ENCODE data around the gene SOD3. TPM values are rescaled to one million over a fixed set of nuclear protein-coding genes. Genes with fewer than 3 reads are reported as not detected.

The SOD3 gene
- total and polyA plus RNA-seq, 4 donors: 2.6 to 8.1 (median 4.6) TPM

- no peak for DNase-seq (ENCODE audit: low spot score)
- H3K4me1 ChIP-seq (ENCODE audit: control insufficient read depth in 4 of 4, insufficient read depth in 4 of 4, low read length in 3 of 4): no peaks in the 10 kb centered on the region
- H3K9ac ChIP-seq (ENCODE audit: low read depth in 1 of 2, low read length in 2 of 2): no peak overlapping the region
- peaks cover 2 to 5% (median 3%) of the 10 kb centered on the region in 4 donors for H3K9me3 ChIP-seq (ENCODE audit: control insufficient read depth in 4 of 4, low read length in 3 of 4)
- no peak overlapping the region for H3K4me3 ChIP-seq (ENCODE audit: low read depth in 1 of 3, low read length in 3 of 3)
- 45% methylated on average over 3 of the region's 3 CpGs for WGBS
- peaks cover 0 to 11% (median 0%) of the 10 kb centered on the region in 4 donors for H3K27me3 ChIP-seq (ENCODE audit: control insufficient read depth in 4 of 4, insufficient read depth in 4 of 4, low read length in 3 of 4)
- no peaks in the 10 kb centered on the region for H3K36me3 ChIP-seq (ENCODE audit: control insufficient read depth in 4 of 4, insufficient read depth in 3 of 4, low read depth in 1 of 4, low read length in 3 of 4)
- H3K27ac ChIP-seq (ENCODE audit: low read depth in 1 of 2, low read length in 2 of 2): no peak overlapping the region
- TF ChIP-seq TAF1 (conservative IDR thresholded peaks at IDR 0.05) (no peak), ATF3 (IDR thresholded peaks at IDR 0.05) (no peak), RXRA (IDR thresholded peaks at IDR 0.05) (no peak), REST (IDR thresholded peaks at IDR 0.05) (no peak), YY1 (IDR thresholded peaks at IDR 0.05) (no peak), FOXA1 (IDR thresholded peaks at IDR 0.05) (no peak), HNF4A (conservative IDR thresholded peaks at IDR 0.05) (no peak), SP1 (IDR thresholded peaks at IDR 0.05) (no peak), FOXA2 (IDR thresholded peaks at IDR 0.05) (no peak), MAX (IDR thresholded peaks at IDR 0.05) (no peak), JUND (IDR thresholded peaks at IDR 0.05) (no peak), NR2F2 (IDR thresholded peaks at IDR 0.05) (no peak), ZBTB33 (IDR thresholded peaks at IDR 0.05) (no peak), HNF4G (IDR thresholded peaks at IDR 0.05) (no peak), EGR1 (IDR thresholded peaks at IDR 0.05; ENCODE audit: low read depth in 2 of 2) (no peak), RAD21 (IDR thresholded peaks at IDR 0.05) (no peak)
Measured at GRCh38 chr4:24754571-24754970, 40.8 kb upstream of the SOD3 start.

- 66% methylated on average over 5 of the region's 5 CpGs for WGBS
- no peak for DNase-seq (ENCODE audit: low spot score)
- Histone ChIP-seq H3K4me1 (ENCODE audit: control insufficient read depth in 4 of 4, insufficient read depth in 4 of 4, low read length in 3 of 4) (no peaks in the 10 kb centered on the region), H3K27me3 (ENCODE audit: control insufficient read depth in 4 of 4, insufficient read depth in 4 of 4, low read length in 3 of 4) (no peaks in the 10 kb centered on the region), H3K9ac (ENCODE audit: low read depth in 1 of 2, low read length in 2 of 2) (no peak overlapping the region), H3K9me3 (ENCODE audit: control insufficient read depth in 4 of 4, low read length in 3 of 4) (peaks cover 0 to 3% (median under 1%) of the 10 kb centered on the region in 4 donors), H3K4me3 (ENCODE audit: low read depth in 1 of 3, low read length in 3 of 3) (no peak overlapping the region), H3K36me3 (ENCODE audit: control insufficient read depth in 4 of 4, insufficient read depth in 3 of 4, low read depth in 1 of 4, low read length in 3 of 4) (no peaks in the 10 kb centered on the region), H3K27ac (ENCODE audit: low read depth in 1 of 2, low read length in 2 of 2) (no peak overlapping the region)
- TF ChIP-seq TAF1 (conservative IDR thresholded peaks at IDR 0.05): no peak
- TF ChIP-seq SP1 (IDR thresholded peaks at IDR 0.05): no peak
Measured at GRCh38 chr4:24763631-24764297, 31.6 kb upstream of the SOD3 start.
